H1 (cell line): ENCODE measurements around the gene SLC22A13. TPM values are rescaled to one million over a fixed set of nuclear protein-coding genes. Genes with fewer than 3 reads are reported as not detected.

Experiments used
- CTCF ChIA-PET: fragments of 300-600 bp; sonication (Branson Sonifier 250); formaldehyde crosslinking; loops from one replicate; lab custom pipeline; 2021; ENCODE audit not compliant: partially characterized antibody; lab: Charles Lee
- POLR2A ChIA-PET: fragments of 300-600 bp; sonication (Branson Sonifier 250); formaldehyde crosslinking; loops from one replicate; lab custom pipeline; 2021; ENCODE audit warnings: inconsistent platforms; ENCODE audit not compliant: partially characterized antibody; lab: Charles Lee
- DNase-seq, 2 experiments: peaks; one replicate each; pipeline versions ENCODE4 v3.0.0 to v3.0.0-alpha.2; 2010 to 2022; ENCODE audit warnings: low spot score in 2 of 2, low read depth in 1 of 2, mixed read lengths in 1 of 2
- FAIRE-seq: peaks from 2 replicates; lab custom pipeline; 2011; peaks lifted over from hg19 to GRCh38; lab: Jason Lieb, UNC
- H2AFZ ChIP-seq: 2 replicates; pipeline ENCODE4 v1.8.1; 2012; ENCODE audit warnings: low read length, inconsistent platforms
- H2AK5ac ChIP-seq: 2 replicates; pipeline ENCODE4 v1.6.1; 2013; ENCODE audit warnings: low read depth, low read length
- H2BK120ac ChIP-seq: replicated peaks from 2 replicates; pipeline ENCODE3; 2013; ENCODE audit warnings: low read depth, low read length, inconsistent platforms
- H2BK12ac ChIP-seq: 2 replicates; pipeline ENCODE4 v1.6.1; 2013; ENCODE audit warnings: low read depth, low read length
- H2BK15ac ChIP-seq: 2 replicates; pipeline ENCODE4 v1.6.1; 2013; ENCODE audit warnings: low read length
- H2BK20ac ChIP-seq: 2 replicates; pipeline ENCODE4 v1.6.1; 2013; ENCODE audit warnings: low read length
- H2BK5ac ChIP-seq: 2 replicates; pipeline ENCODE4 v1.6.1; 2013; ENCODE audit warnings: low read depth, low read length
- H3K14ac ChIP-seq: 2 replicates; pipeline ENCODE4 v1.6.1; 2013; ENCODE audit warnings: inconsistent platforms; ENCODE audit not compliant: insufficient read length
- H3K18ac ChIP-seq: 2 replicates; pipeline ENCODE4 v1.6.1; 2013; ENCODE audit warnings: low read length; ENCODE audit errors: extremely low read depth
- H3K23ac ChIP-seq: 2 replicates; pipeline ENCODE4 v1.6.1; 2013; ENCODE audit warnings: inconsistent platforms; ENCODE audit not compliant: insufficient read length
- H3K23me2 ChIP-seq: 2 replicates; pipeline ENCODE4 v1.6.1; 2013; ENCODE audit warnings: low read depth, low read length
- H3K27ac ChIP-seq: 2 replicates; pipeline ENCODE4 v1.6.1; 2011; ENCODE audit warnings: low read depth, low read length, inconsistent platforms
- H3K27me3 ChIP-seq, 4 experiments: replicated peaks in 1 of 4; 1 replicate in 1 of 4; 2 replicates in 3 of 4; pipeline versions ENCODE4 v1.6.1 to v1.8.1; 2011 to 2013; ENCODE audit warnings: low read length in 3 of 4, mild to moderate bottlenecking in 3 of 4, inconsistent platforms in 2 of 4, mixed read lengths in 2 of 4, moderate library complexity in 1 of 4; ENCODE audit not compliant: control insufficient read depth in 3 of 4, insufficient read depth in 3 of 4; ENCODE audit errors: extremely low read depth in 1 of 4
- H3K36me3 ChIP-seq, 4 experiments: 2 replicates each; pipeline versions ENCODE4 v1.6.1 to v1.8.1; 2011 to 2013; ENCODE audit warnings: mild to moderate bottlenecking in 4 of 4, low read length in 3 of 4, moderate library complexity in 2 of 4, control low read depth in 1 of 4, inconsistent platforms in 1 of 4; ENCODE audit not compliant: insufficient read depth in 4 of 4, control insufficient read depth in 2 of 4
- H3K4ac ChIP-seq: replicated peaks from 2 replicates; pipeline ENCODE3; 2013; ENCODE audit warnings: low read length, low read depth, mixed read lengths, inconsistent platforms; ENCODE audit not compliant: insufficient read length
- H3K4me1 ChIP-seq, 4 experiments: replicated peaks in 1 of 4; 1 replicate in 1 of 4; 2 replicates in 3 of 4; pipeline versions ENCODE4 v1.6.1 to v1.8.1; 2011 to 2013; ENCODE audit warnings: low read length in 3 of 4, inconsistent platforms in 2 of 4, mixed read lengths in 1 of 4; ENCODE audit not compliant: insufficient read depth in 4 of 4, control insufficient read depth in 3 of 4
- H3K4me2 ChIP-seq, 2 experiments: 2 replicates each; pipeline versions ENCODE4 v1.6.1 to v1.8.1; 2011 to 2013; ENCODE audit warnings: low read depth in 2 of 2, low read length in 2 of 2, control low read depth in 1 of 2, inconsistent platforms in 1 of 2, mild to moderate bottlenecking in 1 of 2; ENCODE audit not compliant: insufficient read depth in 1 of 2
- H3K4me3 ChIP-seq, 4 experiments: fragments of 200-600, 300-600 bp in 1 of 4; sonication (generic), shearing (Covaris generic), sonication (Bioruptor Twin) in 1 of 4; 2 replicates each; pipeline versions ENCODE4 v1.5.1 to v1.8.1; 2011 to 2016; ENCODE audit warnings: low read length in 4 of 4, low read depth in 3 of 4, control low read depth in 2 of 4, inconsistent platforms in 2 of 4, mild to moderate bottlenecking in 2 of 4, mixed read lengths in 1 of 4, moderate library complexity in 1 of 4; ENCODE audit not compliant: insufficient read depth in 2 of 4; ENCODE audit errors: extremely low read depth in 1 of 4
- H3K56ac ChIP-seq: replicated peaks from 2 replicates; pipeline ENCODE3; 2013; ENCODE audit warnings: low read depth, mild to moderate bottlenecking, mixed read lengths, low read length, inconsistent platforms; ENCODE audit not compliant: insufficient read length
- H3K79me1 ChIP-seq: 2 replicates; pipeline ENCODE4 v1.6.1; 2013; ENCODE audit warnings: low read depth, low read length, control low read depth
- H3K79me2 ChIP-seq, 2 experiments: 2 replicates each; pipeline versions ENCODE4 v1.6.1 to v1.8.1; 2012 to 2013; ENCODE audit warnings: low read length in 2 of 2, mild to moderate bottlenecking in 2 of 2, inconsistent platforms in 1 of 2; ENCODE audit not compliant: insufficient read depth in 2 of 2, control insufficient read depth in 1 of 2
- H3K9ac ChIP-seq, 4 experiments: replicated peaks in 1 of 4; 1 replicate in 1 of 4; 2 replicates in 3 of 4; pipeline versions ENCODE4 v1.6.1 to v1.8.1; 2011 to 2013; ENCODE audit warnings: low read depth in 3 of 4, low read length in 3 of 4, control low read depth in 2 of 4, mild to moderate bottlenecking in 2 of 4, moderate library complexity in 2 of 4, inconsistent platforms in 1 of 4; ENCODE audit errors: extremely low read depth in 1 of 4
- H3K9me3 ChIP-seq, 2 experiments: 2 replicates each; pipeline versions ENCODE4 v1.6.1 to v1.8.1; 2012 to 2013; ENCODE audit warnings: mild to moderate bottlenecking in 2 of 2, moderate library complexity in 2 of 2, control low read depth in 1 of 2, inconsistent platforms in 1 of 2, low read depth in 1 of 2, low read length in 1 of 2, mixed read lengths in 1 of 2; ENCODE audit not compliant: insufficient read depth in 2 of 2
- H4K20me1 ChIP-seq, 2 experiments: replicated peaks in 1 of 2; 2 replicates each; pipeline versions ENCODE3 to v1.8.1; 2011 to 2013; ENCODE audit warnings: inconsistent platforms in 2 of 2, low read length in 2 of 2, mild to moderate bottlenecking in 1 of 2; ENCODE audit not compliant: insufficient read depth in 2 of 2, control insufficient read depth in 1 of 2
- H4K5ac ChIP-seq: 2 replicates; pipeline ENCODE4 v1.6.1; 2013; ENCODE audit warnings: low read length, low read depth, mixed read lengths, inconsistent platforms; ENCODE audit not compliant: insufficient read length
- H4K8ac ChIP-seq: 2 replicates; pipeline ENCODE4 v1.8.0; 2013; ENCODE audit warnings: mild to moderate bottlenecking, moderate library complexity, low read length, inconsistent platforms; ENCODE audit not compliant: insufficient read depth; ENCODE audit errors: extremely low read depth
- H4K91ac ChIP-seq: replicated peaks from 2 replicates; pipeline ENCODE3; 2013; ENCODE audit warnings: low read length, mixed read lengths, inconsistent platforms; ENCODE audit not compliant: insufficient read length
- EGR1 ChIP-seq: IDR thresholded peaks from 2 replicates; pipeline ENCODE4 v1.6.1; 2011; ENCODE audit warnings: low read depth, low read length, borderline replicate concordance
- WGBS, 2 experiments: shearing (Covaris generic) in 1 of 2; methylation state at CpG; one replicate each; pipeline versions ENCODE4 v1.1.6 to v1.1.7; 2013 to 2015; ENCODE audit warnings: low lambda C conversion rate in 2 of 2, mixed read lengths in 2 of 2, inconsistent platforms in 1 of 2, low coverage in 1 of 2, missing lambda C conversion rate in 1 of 2; ENCODE audit not compliant: insufficient replicate concordance in 2 of 2, insufficient coverage in 1 of 2, insufficient read length in 1 of 2; ENCODE audit errors: extremely low coverage in 1 of 2, missing lambda C conversion rate in 1 of 2; 5-methylcytosine and 5-hydroxymethylcytosine counted together
- polyA plus RNA-seq, 7 experiments: library from polyadenylated mRNA; depleted of rRNA in 3 of 7; stranded (reverse) in 5 of 7; unstranded in 2 of 7; fragments of >200 nt in 5 of 7; fragments of 200-250 nt in 2 of 7; gene quantifications; 1 replicate in 5 of 7; 2 replicates in 1 of 7; 4 replicates in 1 of 7; pipeline versions ENCODE4 v1.2.1 to v1.2.3, GENCODE V29; 2011 to 2013; ENCODE audit warnings: missing spikeins in 2 of 7, mixed read lengths in 2 of 7
- total RNA-seq: library from RNA; stranded (reverse); fragmentation: NEBNext Ultra II Directional; extraction: Animal tissue kit (Norgen Biotek cat#: 25700); gene quantifications from 2 replicates; pipeline ENCODE4 v1.2.1, GENCODE V29; 2021

SLC22A13 gene
- total and polyA plus RNA-seq, 2 of the 8 experiments (the other 6 are each of a cell fraction or from before 2014, with no cell fraction given), result 0.05 to 0.41 TPM

- peak overlapping the region; percentile 18 for H4K8ac ChIP-seq
- H2AFZ ChIP-seq, result no peak overlapping the region
- H4K91ac ChIP-seq, result no peak overlapping the region
- no peaks in the 10 kb centered on the region; the same call in 1 of the 2 replicates for H3K23me2 ChIP-seq
- H3K79me2 ChIP-seq, result no peaks in the 10 kb centered on the region
- H3K9ac ChIP-seq, result no peak overlapping the region
- no peak overlapping the region for H3K27ac ChIP-seq
- H2BK15ac ChIP-seq, result no peak overlapping the region
- H3K18ac ChIP-seq, result no peak overlapping the region
- H3K4me2 ChIP-seq, result no peak overlapping the region
- no peaks in the 10 kb centered on the region for H3K36me3 ChIP-seq
- H3K4me3 ChIP-seq, result no peak overlapping the region
- H3K23ac ChIP-seq, result no peak overlapping the region
- no peak overlapping the region for H4K5ac ChIP-seq
- peaks cover 0 to 4% (median 0%) of the 10 kb centered on the region in 4 experiments; a peak in 3 of 7 replicates for H3K4me1 ChIP-seq
- H2AK5ac ChIP-seq, result no peak overlapping the region
- WGBS, 2 experiments, result 90% methylated on average over 5 of the region's 5 CpGs; no CpG with 5 or more reads in 1 of the 2 experiments
- H3K9me3 ChIP-seq, result no peaks in the 10 kb centered on the region
- no peak overlapping the region for H2BK12ac ChIP-seq
- ChIA-PET POLR2A (interaction anchor here (1.0 kb wide), 1 partner anchor 147 kb away, joined by 3 read pairs; no protein-coding TSS in a partner anchor), CTCF (interaction anchor here (0.6 to 3.4 kb wide), 9 partner anchors 8 to 474 kb away, joined by 3 to 22 read pairs (median 3); partner anchors contain the start of genes EXOG and XYLB)
- H3K27me3 ChIP-seq, result no peaks in the 10 kb centered on the region
- H3K56ac ChIP-seq, result no peak overlapping the region
- H4K20me1 ChIP-seq, result no peaks in the 10 kb centered on the region
- DNase-seq, result peak in 1 of 2 experiments; percentile 37
- H3K4ac ChIP-seq, result no peak overlapping the region
- no peak overlapping the region for H2BK20ac ChIP-seq
- H2BK5ac ChIP-seq, result no peak overlapping the region
- no peak for TF ChIP-seq EGR1
- FAIRE-seq, result no peak
- no peaks in the 10 kb centered on the region for H3K79me1 ChIP-seq
- no peak overlapping the region for H2BK120ac ChIP-seq
- no peak overlapping the region for H3K14ac ChIP-seq
Measured at GRCh38 chr3:38313263-38313662, 47.7 kb downstream of the SLC22A13 start.
